Stimulated activated naive CD8-positive, alpha-beta T cell treated with anti-CD3 and anti-CD28 coated beads, Interleukin-15, Interleukin-2, amounts not matched to agents 100 ng/mL and 50 ng/mL, for 24 hours (primary cell): ENCODE results near the gene SPSB3.

Experiments
- H3K27ac Mint-ChIP-seq: one replicate; pipeline ENCODE4 v1.8.0; 2021; ENCODE audit warnings: mild to moderate bottlenecking, mixed read lengths
- H3K27me3 Mint-ChIP-seq: one replicate; pipeline ENCODE4 v1.8.0; 2021; ENCODE audit warnings: mixed read lengths
- H3K36me3 Mint-ChIP-seq: one replicate; pipeline ENCODE4 v1.8.0; 2021; ENCODE audit warnings: low read depth, mixed read lengths
- H3K4me1 Mint-ChIP-seq: one replicate; pipeline ENCODE4 v1.8.0; 2021; ENCODE audit warnings: low read depth, mixed read lengths
- H3K4me3 Mint-ChIP-seq: one replicate; pipeline ENCODE4 v1.8.0; 2021; ENCODE audit warnings: mild to moderate bottlenecking, mixed read lengths
- H3K9me3 Mint-ChIP-seq: one replicate; pipeline ENCODE4 v1.8.0; 2021; ENCODE audit warnings: mixed read lengths

SPSB3 gene

GRCh38 chr16:1775846-1776671 is 6.3 kb downstream of the SPSB3 start:
- Mint-ChIP-seq H3K9me3 (no peaks in the 10 kb centered on the region), H3K27ac (no peak overlapping the region), H3K4me3 (no peak overlapping the region), H3K36me3 (peaks cover 9% of the 10 kb centered on the region), H3K27me3 (no peaks in the 10 kb centered on the region), H3K4me1 (peaks cover 17% of the 10 kb centered on the region)

- Mint-ChIP-seq H3K36me3 (peaks cover 9% of the 10 kb centered on the region), H3K9me3 (no peaks in the 10 kb centered on the region), H3K27ac (no peak overlapping the region), H3K4me3 (no peak overlapping the region), H3K4me1 (peaks cover 15% of the 10 kb centered on the region), H3K27me3 (no peaks in the 10 kb centered on the region)
Measured at GRCh38 chr16:1775006-1775845, 7.1 kb downstream of the SPSB3 start.

GRCh38 chr16:1774448-1774780 is 8.0 kb downstream of the SPSB3 start:
- peaks cover 18% of the 10 kb centered on the region for H3K4me1 Mint-ChIP-seq
- H3K9me3 Mint-ChIP-seq: no peaks in the 10 kb centered on the region
- H3K4me3 Mint-ChIP-seq: peak overlapping the region; percentile 43
- H3K36me3 Mint-ChIP-seq: peaks cover 9% of the 10 kb centered on the region
- H3K27me3 Mint-ChIP-seq: no peaks in the 10 kb centered on the region
- H3K27ac Mint-ChIP-seq: no peak overlapping the region

GRCh38 chr16:1773703-1774447 is 8.5 kb downstream of the SPSB3 start:
- H3K36me3 Mint-ChIP-seq: peaks cover 9% of the 10 kb centered on the region

GRCh38 chr16:1772908-1773702 is 9.3 kb downstream of the SPSB3 start, which contains the start of gene MRPS34:
Gene MRPS34, minus strand, starts transcription at chr16:1773134. Its CDS starts 15 bp downstream, at chr16:1773119.
- Mint-ChIP-seq H3K9me3 (no peaks in the 10 kb centered on the region), H3K4me1 (peaks cover 18% of the 10 kb centered on the region), H3K27me3 (no peaks in the 10 kb centered on the region), H3K36me3 (peaks cover 10% of the 10 kb centered on the region), H3K4me3 (peak within 1 kb of the TSS; percentile 100), H3K27ac (peak within 1 kb of the TSS; percentile 99)

More at GRCh38 chr16:1773703-1774447, 8.5 kb downstream of the SPSB3 start:
- Mint-ChIP-seq H3K4me1 (peaks cover 18% of the 10 kb centered on the region), H3K27ac (peak overlapping the region; percentile 45), H3K9me3 (no peaks in the 10 kb centered on the region), H3K4me3 (peak overlapping the region; percentile 100), H3K27me3 (no peaks in the 10 kb centered on the region)

- Mint-ChIP-seq H3K4me3 (peak within 1 kb of the TSS; percentile 100), H3K9me3 (no peaks in the 10 kb centered on the region), H3K27me3 (no peaks in the 10 kb centered on the region), H3K4me1 (peaks cover 18% of the 10 kb centered on the region), H3K27ac (peak within 1 kb of the TSS; percentile 99), H3K36me3 (peaks cover 13% of the 10 kb centered on the region)
Measured at GRCh38 chr16:1772362-1772907, 9.9 kb downstream of the SPSB3 start, which contains the start of gene EME2. Gene EME2, plus strand, starts transcription at chr16:1772810. Its CDS starts 418 bp downstream, at chr16:1773228.

- peaks cover 16% of the 10 kb centered on the region for H3K36me3 Mint-ChIP-seq
- H3K4me3 Mint-ChIP-seq: peak overlapping the region; percentile 100
- peaks cover 18% of the 10 kb centered on the region for H3K4me1 Mint-ChIP-seq
- H3K27me3 Mint-ChIP-seq: no peaks in the 10 kb centered on the region
- peak overlapping the region; percentile 99 for H3K27ac Mint-ChIP-seq
- no peaks in the 10 kb centered on the region for H3K9me3 Mint-ChIP-seq
Measured at GRCh38 chr16:1771864-1772361, 10.5 kb downstream of the SPSB3 start.

GRCh38 chr16:1771188-1771863 is 11.0 kb downstream of the SPSB3 start, which contains the start of gene NME3:
Gene NME3, minus strand, starts transcription at chr16:1771543. Its CDS starts 9 bp downstream, at chr16:1771534.
- H3K27me3 Mint-ChIP-seq: no peaks in the 10 kb centered on the region
- H3K4me1 Mint-ChIP-seq: peaks cover 18% of the 10 kb centered on the region
- H3K9me3 Mint-ChIP-seq: no peaks in the 10 kb centered on the region
- peak within 1 kb of the TSS; percentile 99 for H3K27ac Mint-ChIP-seq
- H3K4me3 Mint-ChIP-seq: peak within 1 kb of the TSS; percentile 100
- H3K36me3 Mint-ChIP-seq: peaks cover 17% of the 10 kb centered on the region

- Mint-ChIP-seq H3K36me3 (peaks cover 17% of the 10 kb centered on the region), H3K4me3 (peak overlapping the region; percentile 81), H3K27ac (peak overlapping the region; percentile 83), H3K9me3 (no peaks in the 10 kb centered on the region), H3K27me3 (no peaks in the 10 kb centered on the region), H3K4me1 (peaks cover 18% of the 10 kb centered on the region)
Measured at GRCh38 chr16:1770328-1771187, 11.8 kb downstream of the SPSB3 start.

GRCh38 chr16:1769402-1770300 is 12.7 kb downstream of the SPSB3 start:
- Mint-ChIP-seq H3K4me3 (peak overlapping the region; percentile 81), H3K36me3 (peaks cover 17% of the 10 kb centered on the region), H3K27ac (no peak overlapping the region), H3K4me1 (peaks cover 14% of the 10 kb centered on the region), H3K27me3 (no peaks in the 10 kb centered on the region), H3K9me3 (no peaks in the 10 kb centered on the region)

- no peak overlapping the region for H3K4me3 Mint-ChIP-seq
- no peaks in the 10 kb centered on the region for H3K9me3 Mint-ChIP-seq
- peaks cover 17% of the 10 kb centered on the region for H3K36me3 Mint-ChIP-seq
- H3K27ac Mint-ChIP-seq: no peak overlapping the region
- H3K27me3 Mint-ChIP-seq: no peaks in the 10 kb centered on the region
- H3K4me1 Mint-ChIP-seq: peaks cover 12% of the 10 kb centered on the region
Measured at GRCh38 chr16:1768767-1769401, 13.5 kb downstream of the SPSB3 start.
